Stomach smooth muscle (tissue), 2 donors: ENCODE measurements around the gene GAB1.

Experiments used
- H3K27ac ChIP-seq: one replicate; pipeline ENCODE4 v1.7.0; 2013; ENCODE audit warnings: mild to moderate bottlenecking, low read length, inconsistent platforms
- H3K27me3 ChIP-seq, 2 donors: one replicate each; pipeline ENCODE4 v1.7.0; 2013; ENCODE audit warnings: low read length in 2 of 2; ENCODE audit not compliant: insufficient read depth in 2 of 2, control insufficient read depth in 1 of 2
- H3K36me3 ChIP-seq, 2 donors: one replicate each; pipeline ENCODE4 v1.7.0; 2013; ENCODE audit warnings: low read length in 2 of 2; ENCODE audit not compliant: control insufficient read depth in 2 of 2, insufficient read depth in 2 of 2
- H3K4me1 ChIP-seq: one replicate; pipeline ENCODE4 v1.7.0; 2013; ENCODE audit warnings: low read length; ENCODE audit not compliant: control insufficient read depth, insufficient read depth
- H3K4me3 ChIP-seq, 2 donors: one replicate each; pipeline ENCODE4 v1.7.0; 2013; ENCODE audit warnings: low read length in 2 of 2
- H3K9ac ChIP-seq, 2 donors: one replicate each; pipeline ENCODE4 v1.7.0; 2013; ENCODE audit warnings: low read length in 2 of 2, mild to moderate bottlenecking in 1 of 2
- H3K9me3 ChIP-seq, 2 donors: one replicate each; pipeline ENCODE4 v1.7.0; 2013; ENCODE audit warnings: low read length in 2 of 2; ENCODE audit not compliant: control insufficient read depth in 2 of 2
- donor health status: healthy.
- donor health status: Pancreatic carcinoma.

Gene GAB1

DNA sequence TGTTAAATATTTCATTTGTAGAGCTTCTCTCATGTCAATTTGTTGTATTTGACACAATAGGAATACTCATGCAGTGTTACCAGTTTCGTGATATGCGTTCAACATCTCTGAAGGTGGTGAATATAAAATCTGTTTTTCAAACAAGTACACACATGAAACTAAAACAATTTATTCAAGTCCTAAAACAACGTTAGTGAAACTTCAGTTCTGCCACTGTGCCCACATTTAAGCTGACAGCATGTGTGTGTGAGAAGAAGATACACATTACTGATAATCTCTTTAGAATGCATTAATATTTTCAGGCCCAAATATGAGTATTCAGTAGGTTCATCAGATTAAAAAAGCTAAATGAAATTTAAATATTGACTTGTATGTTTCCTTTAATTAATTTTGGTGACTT, 21.7 kb downstream of the GAB1 start:
- H3K9me3 ChIP-seq, result no peaks in the 10 kb centered on the region
- H3K27ac ChIP-seq, result no peak overlapping the region
- no peak overlapping the region for H3K9ac ChIP-seq
- H3K4me1 ChIP-seq, result peaks cover 29% of the 10 kb centered on the region
- no peak overlapping the region for H3K4me3 ChIP-seq
- H3K27me3 ChIP-seq, result no peaks in the 10 kb centered on the region
- no peaks in the 10 kb centered on the region for H3K36me3 ChIP-seq

DNA sequence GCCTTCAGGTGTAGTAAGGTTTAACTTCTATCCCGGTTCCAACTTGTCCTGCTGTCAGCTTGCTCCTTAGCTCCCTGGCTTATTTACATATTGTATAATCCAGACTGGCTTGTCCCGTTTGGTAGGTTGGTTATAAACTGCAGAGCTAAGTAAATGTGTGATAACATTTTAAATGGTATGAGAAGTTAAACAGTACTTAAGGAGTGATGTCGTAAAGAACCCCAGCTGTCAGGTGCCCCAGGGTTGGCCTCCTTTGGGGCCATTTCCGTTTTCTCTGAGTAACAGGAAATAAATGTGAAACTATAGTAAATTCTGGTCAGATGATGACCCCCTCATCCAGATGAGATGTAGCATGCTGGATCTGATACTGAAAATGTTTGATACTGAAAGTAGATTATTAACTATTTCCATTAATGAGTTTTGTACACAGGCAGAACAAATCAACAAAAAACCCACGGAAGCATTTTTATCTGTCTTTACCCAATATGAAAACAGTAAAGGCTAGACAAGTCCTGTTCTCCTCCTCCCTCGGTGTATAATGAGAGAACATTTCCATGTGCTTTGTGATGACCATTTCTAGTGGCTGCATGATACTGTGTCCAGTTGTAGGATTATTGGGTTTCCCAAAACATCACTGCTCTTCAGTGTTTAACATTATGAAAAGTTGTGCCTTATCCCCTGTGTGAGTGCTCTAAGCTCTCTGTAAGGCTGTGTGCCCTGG, 22.4 kb downstream of the GAB1 start:
- Histone ChIP-seq H3K27me3 (no peaks in the 10 kb centered on the region), H3K9me3 (no peaks in the 10 kb centered on the region), H3K4me3 (no peak overlapping the region), H3K4me1 (peaks cover 29% of the 10 kb centered on the region), H3K36me3 (no peaks in the 10 kb centered on the region), H3K27ac (no peak overlapping the region), H3K9ac (no peak overlapping the region)

DNA sequence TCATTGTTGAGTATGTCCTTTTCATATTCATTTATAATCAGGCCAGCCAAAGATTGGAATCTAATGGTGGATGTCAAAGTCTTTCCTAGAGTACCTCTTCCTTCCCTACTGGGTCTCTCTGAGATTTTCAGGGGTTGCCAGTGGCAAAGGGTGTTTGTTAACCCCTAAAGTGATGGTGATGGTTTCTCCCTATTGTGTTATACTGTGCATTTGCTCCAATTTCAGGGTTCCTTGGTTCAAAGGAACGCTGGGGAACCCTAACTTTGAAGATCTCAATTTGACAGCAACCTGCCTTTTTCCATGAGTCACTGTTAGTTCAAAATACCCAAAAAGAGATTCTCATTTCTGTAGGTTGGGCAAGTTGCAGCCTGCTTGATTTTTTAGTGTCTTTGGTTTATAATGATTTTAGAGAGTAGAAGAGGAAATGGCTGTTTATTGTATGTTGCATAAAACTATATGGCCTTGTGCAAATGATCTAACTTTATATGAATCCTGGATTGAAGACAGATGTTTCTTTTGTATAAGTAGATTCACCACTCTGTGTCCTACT, 23.0 kb downstream of the GAB1 start:
- Histone ChIP-seq H3K27me3 (no peaks in the 10 kb centered on the region), H3K9me3 (no peaks in the 10 kb centered on the region), H3K36me3 (no peaks in the 10 kb centered on the region), H3K27ac (no peak overlapping the region), H3K9ac (no peak overlapping the region), H3K4me1 (peaks cover 29% of the 10 kb centered on the region), H3K4me3 (no peak overlapping the region)

DNA sequence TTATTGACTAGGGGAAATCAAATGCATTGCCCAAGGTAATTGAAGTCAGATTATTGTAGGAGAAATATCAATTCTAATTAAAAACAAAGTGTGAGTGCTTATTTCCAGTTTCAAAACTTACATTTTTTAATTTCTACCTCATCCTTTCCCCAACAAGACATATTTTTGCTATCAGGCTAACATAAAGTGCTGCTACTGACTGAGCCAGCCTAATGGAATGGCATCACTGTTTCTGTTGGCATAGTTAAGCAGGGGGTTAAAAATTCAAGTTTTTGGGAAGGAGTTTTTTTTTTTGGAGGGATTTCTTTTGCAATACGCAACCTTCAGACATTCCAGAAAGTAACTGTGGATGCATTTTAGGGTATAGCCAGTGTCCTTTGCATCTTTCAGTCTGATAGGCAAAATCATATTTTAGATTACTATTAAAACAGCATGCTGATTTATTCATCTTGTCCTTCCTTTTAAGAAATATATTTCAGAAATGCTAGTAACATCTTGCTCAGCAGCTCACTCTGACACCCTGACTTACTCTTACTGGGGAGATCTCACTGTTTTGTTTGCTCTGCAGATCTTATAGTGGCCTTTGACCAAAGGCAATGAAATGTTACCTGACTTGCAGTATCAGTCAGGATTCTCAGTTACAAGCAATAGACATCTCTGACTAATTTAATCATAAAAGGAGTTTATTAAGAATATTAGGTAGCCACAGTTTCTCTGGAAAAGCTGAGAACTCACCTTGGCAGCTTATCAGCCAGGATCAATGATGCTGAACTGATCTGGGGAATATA, 24.4 kb downstream of the GAB1 start:
- no peaks in the 10 kb centered on the region for H3K27me3 ChIP-seq
- H3K27ac ChIP-seq, result no peak overlapping the region
- H3K9ac ChIP-seq, result no peak overlapping the region
- no peaks in the 10 kb centered on the region for H3K36me3 ChIP-seq
- no peaks in the 10 kb centered on the region for H3K9me3 ChIP-seq
- peaks cover 19% of the 10 kb centered on the region for H3K4me1 ChIP-seq
- H3K4me3 ChIP-seq, result no peak overlapping the region

DNA sequence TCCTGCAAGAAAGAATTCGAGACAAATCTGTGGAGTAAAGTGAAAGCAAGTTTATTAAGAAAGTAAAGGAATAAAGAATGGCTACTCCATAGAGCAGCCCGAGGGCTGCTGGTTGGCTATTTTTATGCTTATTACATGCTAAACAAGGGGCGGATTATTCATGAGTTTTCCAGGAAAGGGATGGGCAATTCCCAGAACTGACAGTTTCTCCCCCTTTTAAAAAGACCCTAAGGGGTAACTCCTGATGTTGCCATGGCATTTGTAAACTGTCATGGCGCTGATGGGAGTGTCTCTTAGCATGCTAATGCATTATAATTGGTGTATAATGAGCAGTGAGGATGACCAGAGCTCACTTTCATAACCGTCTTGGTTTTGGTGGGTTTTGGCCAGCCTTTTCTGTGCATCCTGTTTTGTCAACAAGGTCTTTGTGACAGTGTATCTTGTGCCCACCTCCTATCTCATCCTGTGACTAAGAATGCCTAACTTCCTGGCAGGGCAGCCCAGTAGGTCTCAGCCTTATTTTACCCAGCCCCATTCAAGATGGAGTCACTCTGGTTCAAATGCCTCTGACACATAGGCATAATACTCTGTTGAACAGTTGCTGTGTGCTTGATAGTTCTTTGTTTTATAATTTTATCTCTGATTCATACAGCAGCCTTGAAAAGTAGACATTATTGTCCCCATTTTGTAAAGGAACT, 25.8 kb downstream of the GAB1 start:
- Histone ChIP-seq H3K9me3 (no peaks in the 10 kb centered on the region), H3K36me3 (no peaks in the 10 kb centered on the region), H3K27me3 (no peaks in the 10 kb centered on the region), H3K27ac (no peak overlapping the region), H3K4me3 (no peak overlapping the region), H3K9ac (no peak overlapping the region), H3K4me1 (peaks cover 13% of the 10 kb centered on the region)

DNA sequence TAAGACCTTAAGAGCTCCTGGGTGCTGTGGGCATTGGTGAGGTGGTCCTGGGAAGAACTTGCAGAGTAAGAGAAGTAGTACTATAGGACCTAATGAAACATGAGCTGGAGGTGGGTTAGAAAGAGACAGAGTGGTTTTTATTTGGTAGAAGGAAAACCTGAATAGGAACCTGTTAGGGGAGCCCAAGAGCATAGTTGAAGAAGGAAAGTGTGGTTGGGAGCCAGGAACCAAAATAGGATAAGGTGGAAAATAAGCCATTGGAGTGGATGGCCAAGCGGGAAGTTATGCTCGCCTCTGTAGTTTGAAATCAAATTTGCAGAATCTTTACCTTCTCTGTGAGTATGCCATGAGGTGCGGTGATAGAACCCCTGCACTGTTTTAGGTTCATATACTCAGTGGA, 26.7 kb downstream of the GAB1 start:
- H3K4me1 ChIP-seq, result peaks cover 13% of the 10 kb centered on the region
- no peaks in the 10 kb centered on the region for H3K9me3 ChIP-seq
- H3K27me3 ChIP-seq, result no peaks in the 10 kb centered on the region
- no peak overlapping the region for H3K27ac ChIP-seq
- H3K4me3 ChIP-seq, result no peak overlapping the region
- no peaks in the 10 kb centered on the region for H3K36me3 ChIP-seq
- H3K9ac ChIP-seq, result no peak overlapping the region

DNA sequence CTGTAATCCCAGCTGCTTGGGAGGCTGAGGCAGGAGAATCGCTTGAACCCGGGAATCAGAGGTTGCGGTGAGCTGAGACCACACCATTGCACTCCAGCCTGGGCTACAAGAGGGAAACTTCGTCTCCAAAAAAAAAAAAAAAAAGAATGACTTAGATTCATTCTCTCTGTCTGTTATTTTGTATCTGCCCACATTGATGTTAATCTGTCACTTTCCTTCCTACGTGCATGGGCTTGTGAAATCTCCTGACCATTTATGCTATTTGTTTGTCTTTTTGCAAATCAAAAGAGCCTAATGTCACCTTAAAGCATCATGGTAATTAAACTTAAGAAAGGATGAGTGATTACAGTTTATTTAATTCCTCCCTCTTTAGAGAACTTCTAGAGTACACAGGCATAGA, 27.4 kb downstream of the GAB1 start:
- Histone ChIP-seq H3K36me3 (no peaks in the 10 kb centered on the region), H3K4me3 (no peak overlapping the region), H3K27me3 (no peaks in the 10 kb centered on the region), H3K27ac (no peak overlapping the region), H3K9ac (no peak overlapping the region), H3K4me1 (peaks cover 13% of the 10 kb centered on the region), H3K9me3 (no peaks in the 10 kb centered on the region)

DNA sequence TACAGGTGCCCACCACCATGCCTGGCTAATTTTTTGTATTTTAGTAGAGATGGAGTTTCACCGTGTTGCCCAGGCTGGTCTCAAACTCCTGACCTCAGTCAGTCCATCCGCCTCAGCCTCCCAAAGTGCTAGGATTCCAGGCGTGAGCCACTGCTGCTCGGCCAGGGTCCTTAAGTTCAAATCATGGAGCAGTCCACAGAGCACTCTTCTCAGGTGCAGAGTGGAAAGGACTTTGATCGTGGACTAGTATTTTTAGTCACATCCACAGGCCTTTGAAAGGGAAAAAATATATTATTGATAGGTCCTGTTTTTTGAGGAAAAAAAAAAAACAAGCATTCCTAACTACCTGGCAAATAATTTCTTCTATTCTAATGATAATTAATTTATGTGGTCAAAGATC, 31.2 kb downstream of the GAB1 start:
- H3K4me1 ChIP-seq, result no peaks in the 10 kb centered on the region
- no peak overlapping the region for H3K9ac ChIP-seq
- no peaks in the 10 kb centered on the region for H3K36me3 ChIP-seq
- H3K27me3 ChIP-seq, result no peaks in the 10 kb centered on the region
- no peak overlapping the region for H3K4me3 ChIP-seq
- no peak overlapping the region for H3K27ac ChIP-seq
- H3K9me3 ChIP-seq, result no peaks in the 10 kb centered on the region

DNA sequence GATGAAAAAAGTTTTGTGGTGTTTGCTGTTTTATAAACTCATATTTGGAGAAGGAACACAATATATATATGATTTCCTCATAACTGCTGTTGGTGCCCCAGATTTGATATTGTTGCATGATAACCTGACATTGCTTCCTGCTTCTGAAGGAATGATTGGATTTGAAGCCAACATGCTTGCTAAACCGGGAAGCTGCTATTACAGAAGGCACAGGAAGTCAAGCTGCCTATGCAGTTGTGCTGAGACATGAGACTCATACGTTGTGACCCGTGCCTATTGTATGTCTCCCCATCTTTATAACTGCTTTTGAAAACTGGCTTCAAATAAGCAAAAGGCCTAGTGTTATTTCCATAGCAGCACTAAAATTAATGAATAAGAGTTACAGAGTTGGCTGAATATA, 32.9 kb downstream of the GAB1 start:
- Histone ChIP-seq H3K9ac (no peak overlapping the region), H3K36me3 (no peaks in the 10 kb centered on the region), H3K9me3 (no peaks in the 10 kb centered on the region), H3K27ac (no peak overlapping the region), H3K4me1 (peaks cover 7% of the 10 kb centered on the region), H3K4me3 (no peak overlapping the region), H3K27me3 (no peaks in the 10 kb centered on the region)

DNA sequence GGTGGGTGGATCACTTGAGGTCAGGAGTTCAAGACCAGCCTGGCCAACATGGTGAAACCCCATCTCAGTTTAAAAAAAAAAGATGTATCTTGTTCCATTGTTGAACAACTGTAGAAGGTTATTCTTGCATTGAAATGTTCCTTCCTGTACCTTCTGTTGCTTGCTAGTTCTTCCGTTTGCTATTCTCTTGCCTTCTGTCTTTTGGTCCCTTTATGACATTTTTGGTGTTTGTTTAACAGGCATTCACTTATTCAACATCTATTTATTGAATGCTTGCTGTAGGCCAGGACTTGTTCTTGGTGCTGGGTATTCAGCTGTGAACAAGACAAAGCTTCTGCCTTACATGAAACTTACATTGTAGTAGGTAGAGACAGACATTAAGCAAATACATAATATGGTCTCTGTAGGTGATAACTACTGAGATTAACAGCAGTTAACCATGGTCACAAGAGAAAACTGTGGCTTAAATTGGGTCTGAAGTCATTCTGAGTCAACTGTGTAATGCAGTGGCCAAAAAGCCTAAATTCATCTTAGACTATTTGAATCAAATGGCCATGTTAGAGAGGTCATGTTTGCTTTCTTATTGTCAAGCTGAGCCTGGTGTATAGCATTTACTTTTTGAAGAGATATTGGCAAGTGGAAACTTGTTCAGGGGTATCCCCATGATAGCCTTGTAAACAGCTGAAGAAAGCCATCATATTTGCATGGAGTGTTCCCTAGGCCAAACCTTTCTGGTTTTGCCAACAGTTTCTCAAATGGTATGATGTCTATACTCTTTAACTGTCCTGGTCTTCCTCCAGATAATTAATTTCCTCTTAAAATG, 35.6 kb downstream of the GAB1 start:
- Histone ChIP-seq H3K4me3 (no peak overlapping the region), H3K9me3 (no peaks in the 10 kb centered on the region), H3K36me3 (no peaks in the 10 kb centered on the region), H3K27ac (no peak overlapping the region), H3K4me1 (peaks cover 25% of the 10 kb centered on the region), H3K27me3 (no peaks in the 10 kb centered on the region), H3K9ac (no peak overlapping the region)
